CD8-positive, alpha-beta memory T cell (primary cell): Measurements from ENCODE around the gene MTOR. TPM values are rescaled to one million over a fixed set of nuclear protein-coding genes. Genes with fewer than 3 reads are reported as not detected.
A peak's percentile ranks its signal among the peaks of the same experiment; 100 is the strongest.

Source experiments
- CTCF ChIA-PET: fragments of 350-600 bp; sonication (Branson Sonifier 250); formaldehyde crosslinking; loops from one replicate; lab custom pipeline; 2021; ENCODE audit warnings: antibody characterized with exemption; lab: Charles Lee
- POLR2A ChIA-PET: fragments of 350-600 bp; sonication (Branson Sonifier 250); formaldehyde crosslinking; loops from one replicate; lab custom pipeline; 2021; ENCODE audit warnings: antibody characterized with exemption; lab: Charles Lee
- DNase-seq, 5 donors: peaks; one replicate each; pipeline versions ENCODE4 v3.0.0 to v3.0.0-alpha.2; 2020 to 2022; ENCODE audit warnings: mixed read lengths in 1 of 5
- H3K27ac ChIP-seq: one replicate; pipeline ENCODE4 v1.7.0; 2013; ENCODE audit warnings: low read depth, mild to moderate bottlenecking, low read length, moderate library complexity
- H3K27me3 ChIP-seq: 2 replicates; pipeline ENCODE4 v1.7.0; 2013; ENCODE audit warnings: low read length, mild to moderate bottlenecking; ENCODE audit not compliant: insufficient read depth, poor library complexity, severe bottlenecking
- H3K36me3 ChIP-seq: 2 replicates; pipeline ENCODE4 v1.7.0; 2013; ENCODE audit warnings: mild to moderate bottlenecking, low read length, moderate library complexity; ENCODE audit not compliant: insufficient read depth
- H3K4me1 ChIP-seq: 2 replicates; pipeline ENCODE4 v1.7.0; 2013; ENCODE audit warnings: mild to moderate bottlenecking, low read length, moderate library complexity; ENCODE audit not compliant: insufficient read depth
- H3K4me3 ChIP-seq: 2 replicates; pipeline ENCODE4 v1.7.0; 2013; ENCODE audit warnings: mild to moderate bottlenecking, low read length
- H3K9me3 ChIP-seq: 2 replicates; pipeline ENCODE4 v1.7.0; 2013; ENCODE audit warnings: mild to moderate bottlenecking, low read length
- H3K27ac Mint-ChIP-seq, 8 donors: one replicate each; pipeline ENCODE4 v1.8.0; 2020 to 2021; ENCODE audit warnings: mixed read lengths in 8 of 8, mild to moderate bottlenecking in 6 of 8, inconsistent platforms in 3 of 8, moderate library complexity in 3 of 8
- H3K27me3 Mint-ChIP-seq, 2 donors: one replicate each; pipeline ENCODE4 v1.8.0; 2020 to 2021; ENCODE audit warnings: mixed read lengths in 2 of 2, mild to moderate bottlenecking in 1 of 2, moderate library complexity in 1 of 2
- H3K36me3 Mint-ChIP-seq, 3 donors: one replicate each; pipeline ENCODE4 v1.8.0; 2020 to 2021; ENCODE audit warnings: mixed read lengths in 3 of 3, inconsistent platforms in 1 of 3, mild to moderate bottlenecking in 1 of 3
- H3K4me1 Mint-ChIP-seq, 3 donors: one replicate each; pipeline ENCODE4 v1.8.0; 2020 to 2021; ENCODE audit warnings: mixed read lengths in 3 of 3, inconsistent platforms in 1 of 3, mild to moderate bottlenecking in 1 of 3
- H3K4me3 Mint-ChIP-seq, 7 donors: one replicate each; pipeline ENCODE4 v1.8.0; 2020 to 2021; ENCODE audit warnings: mixed read lengths in 7 of 7, mild to moderate bottlenecking in 6 of 7, moderate library complexity in 4 of 7, inconsistent platforms in 2 of 7
- H3K9me3 Mint-ChIP-seq, 5 donors: one replicate each; pipeline ENCODE4 v1.8.0; 2020 to 2022; ENCODE audit warnings: mixed read lengths in 5 of 5, mild to moderate bottlenecking in 3 of 5, moderate library complexity in 2 of 5, inconsistent platforms in 1 of 5
- polyA plus RNA-seq: library from polyadenylated mRNA; unstranded; fragments of 300-500 nt; fragmentation: Illumina TruSeq; gene quantifications from one replicate; pipeline ENCODE4 v1.2.3, GENCODE V29; 2021
- total RNA-seq, 2 experiments: library from RNA; stranded (reverse); gene quantifications; one replicate each; pipeline ENCODE4 v1.2.3, GENCODE V29; 2021

MTOR gene
- total and polyA plus RNA-seq, 3 experiments from 2014 or later, result 8.0 to 55.2 (median 53.9) TPM

DNA sequence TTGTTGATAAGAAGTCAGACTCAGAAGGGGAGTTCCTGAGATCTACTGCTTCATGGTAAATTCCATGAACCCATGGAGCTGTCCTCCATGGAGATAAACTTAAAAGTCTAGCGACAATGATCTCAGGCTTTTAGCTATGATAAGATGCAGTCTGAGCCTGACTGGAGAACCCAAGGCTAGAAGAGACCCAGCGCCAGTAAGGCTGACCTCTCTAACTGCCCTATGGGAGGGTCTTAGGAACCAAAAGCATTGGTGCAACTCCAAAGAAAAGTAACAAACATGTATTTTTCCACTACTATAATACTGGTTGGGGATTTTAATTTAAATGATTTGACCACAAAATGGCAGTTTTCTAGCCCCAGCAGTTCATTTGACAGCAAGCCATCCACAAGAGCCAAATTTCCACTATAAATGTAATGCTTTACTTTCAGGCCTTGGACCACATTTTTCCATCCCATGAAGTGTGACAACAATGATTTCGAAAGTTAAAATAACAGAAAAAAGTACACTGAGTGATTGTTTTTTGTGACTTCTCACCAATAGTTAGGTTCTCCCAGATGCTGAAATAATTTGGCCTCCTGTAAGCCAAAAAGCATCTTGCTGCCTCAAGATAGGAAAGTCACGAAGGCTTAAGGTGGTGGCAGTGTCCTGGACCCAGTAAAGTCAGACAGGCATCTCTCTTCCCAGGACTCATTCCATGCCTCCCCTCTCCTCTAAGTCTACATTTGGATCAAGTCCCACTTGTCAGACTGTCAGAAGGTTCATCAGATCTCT, 119.5 kb downstream of the MTOR start:
- peaks cover 15 to 80% (median 29%) of the 10 kb centered on the region in 3 donors for H3K36me3 Mint-ChIP-seq
- no peaks in the 10 kb centered on the region for H3K9me3 Mint-ChIP-seq
- Histone ChIP-seq H3K4me3 (no peak overlapping the region), H3K4me1 (no peaks in the 10 kb centered on the region), H3K9me3 (no peaks in the 10 kb centered on the region), H3K36me3 (peaks cover 48% of the 10 kb centered on the region), H3K27ac (no peak overlapping the region), H3K27me3 (no peaks in the 10 kb centered on the region)
- H3K27me3 Mint-ChIP-seq, result no peaks in the 10 kb centered on the region
- peaks cover 0 to 2% (median 0%) of the 10 kb centered on the region in 3 donors for H3K4me1 Mint-ChIP-seq
- DNase-seq, result no peak
- peak overlapping the region in 2 of 8 donors; percentile 31 to 71 for H3K27ac Mint-ChIP-seq
- POLR2A ChIA-PET, result no interaction called here
- no peak overlapping the region for H3K4me3 Mint-ChIP-seq
- CTCF ChIA-PET, result no interaction called here

DNA sequence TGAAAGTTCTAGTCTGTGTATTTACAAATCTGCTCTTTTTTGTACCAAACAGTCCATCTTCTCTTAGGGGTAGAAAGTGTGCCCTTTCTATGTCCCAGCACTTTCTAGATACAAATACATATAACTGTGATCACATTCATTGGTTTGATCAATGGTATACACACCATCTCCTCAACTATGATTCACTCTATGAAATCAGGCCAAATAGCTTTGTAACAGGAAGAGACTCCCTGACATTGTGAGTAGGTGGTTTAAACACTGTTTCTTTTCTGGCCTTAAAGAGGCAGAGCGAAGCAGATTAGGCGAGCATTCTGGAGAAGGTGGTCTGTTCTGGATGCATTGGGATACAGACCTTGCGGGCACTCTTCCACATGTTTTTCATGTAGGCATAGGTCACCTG, 123.4 kb downstream of the MTOR start:
- H3K4me3 Mint-ChIP-seq, result no peak overlapping the region
- peaks cover 0 to 2% (median 0%) of the 10 kb centered on the region in 3 donors for H3K4me1 Mint-ChIP-seq
- no peaks in the 10 kb centered on the region for H3K27me3 Mint-ChIP-seq
- peaks cover 9 to 68% (median 15%) of the 10 kb centered on the region in 3 donors for H3K36me3 Mint-ChIP-seq
- Histone ChIP-seq H3K36me3 (peaks cover 35% of the 10 kb centered on the region), H3K27me3 (no peaks in the 10 kb centered on the region), H3K4me3 (no peak overlapping the region), H3K4me1 (no peaks in the 10 kb centered on the region), H3K9me3 (no peaks in the 10 kb centered on the region), H3K27ac (no peak overlapping the region)
- no peaks in the 10 kb centered on the region for H3K9me3 Mint-ChIP-seq
- ChIA-PET CTCF (no interaction called here), POLR2A (interaction anchor here (0.5 kb wide), 1 partner anchor 593 kb away, joined by 3 read pairs; no protein-coding TSS in a partner anchor)
- peak overlapping the region in 2 of 8 donors; percentile 73 to 82 for H3K27ac Mint-ChIP-seq
- DNase-seq, result no peak

DNA sequence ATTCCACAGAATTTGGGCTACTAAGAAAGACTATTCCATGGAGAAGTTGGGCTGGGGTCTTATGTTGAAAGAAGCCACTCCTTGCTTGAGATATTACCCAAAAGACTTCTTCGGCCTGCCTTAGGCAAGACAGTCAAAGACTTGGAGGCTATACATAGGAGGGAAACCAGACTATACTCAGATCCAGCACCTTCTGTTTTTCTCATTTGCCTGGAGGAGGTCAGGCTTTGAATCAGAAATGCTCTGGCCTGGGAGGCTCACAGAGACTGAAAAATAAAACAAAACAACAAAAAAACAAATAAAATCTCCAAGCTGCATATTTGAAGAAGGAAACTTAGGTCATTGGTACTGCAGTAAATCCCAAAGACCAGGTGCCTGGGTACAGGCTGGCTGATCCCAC, 124.3 kb downstream of the MTOR start:
- no peaks in the 10 kb centered on the region for H3K9me3 Mint-ChIP-seq
- Histone ChIP-seq H3K4me1 (no peaks in the 10 kb centered on the region), H3K36me3 (peaks cover 42% of the 10 kb centered on the region), H3K9me3 (no peaks in the 10 kb centered on the region), H3K27ac (no peak overlapping the region), H3K4me3 (no peak overlapping the region), H3K27me3 (no peaks in the 10 kb centered on the region)
- peak overlapping the region in 1 of 8 donors; percentile 58 for H3K27ac Mint-ChIP-seq
- no peaks in the 10 kb centered on the region for H3K27me3 Mint-ChIP-seq
- DNase-seq, result no peak
- H3K4me3 Mint-ChIP-seq, result no peak overlapping the region
- ChIA-PET CTCF (no interaction called here), POLR2A (no interaction called here)
- no peaks in the 10 kb centered on the region for H3K4me1 Mint-ChIP-seq
- H3K36me3 Mint-ChIP-seq, result peaks cover 6 to 68% (median 7%) of the 10 kb centered on the region in 3 donors

DNA sequence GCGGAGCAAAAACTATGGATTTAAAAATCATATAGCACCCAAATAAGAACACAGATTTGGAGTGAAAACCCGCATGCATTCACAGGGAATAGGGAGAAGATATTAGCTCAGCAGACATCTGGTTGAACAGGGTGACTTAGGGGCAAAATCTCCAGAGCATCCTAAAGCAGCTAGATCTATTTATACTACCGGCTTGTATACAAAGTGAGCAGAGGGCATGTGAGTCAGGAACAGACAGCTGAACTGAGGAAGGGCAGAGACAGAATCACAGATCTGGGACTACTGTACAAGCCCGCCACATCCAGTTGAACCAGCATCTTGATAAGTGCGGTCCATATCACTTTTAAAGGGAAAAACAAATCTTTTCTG, 127.5 kb downstream of the MTOR start:
- CTCF ChIA-PET, result interaction anchor here (0.9 kb wide), 1 partner anchor 11 kb away, joined by 3 read pairs; no protein-coding TSS in a partner anchor
- no peaks in the 10 kb centered on the region for H3K9me3 Mint-ChIP-seq
- H3K27me3 Mint-ChIP-seq, result no peaks in the 10 kb centered on the region
- H3K4me3 Mint-ChIP-seq, result no peak overlapping the region
- H3K27ac Mint-ChIP-seq, result no peak overlapping the region
- H3K9me3 ChIP-seq, result no peaks in the 10 kb centered on the region
- no peaks in the 10 kb centered on the region for H3K4me1 ChIP-seq
- peaks cover 67% of the 10 kb centered on the region for H3K36me3 ChIP-seq
- peaks cover 11 to 86% (median 15%) of the 10 kb centered on the region in 3 donors for H3K36me3 Mint-ChIP-seq
- no peak for DNase-seq
- H3K4me3 ChIP-seq, result no peak overlapping the region
- no peak overlapping the region for H3K27ac ChIP-seq
- no peaks in the 10 kb centered on the region for H3K4me1 Mint-ChIP-seq
- POLR2A ChIA-PET, result no interaction called here
- no peaks in the 10 kb centered on the region for H3K27me3 ChIP-seq

DNA sequence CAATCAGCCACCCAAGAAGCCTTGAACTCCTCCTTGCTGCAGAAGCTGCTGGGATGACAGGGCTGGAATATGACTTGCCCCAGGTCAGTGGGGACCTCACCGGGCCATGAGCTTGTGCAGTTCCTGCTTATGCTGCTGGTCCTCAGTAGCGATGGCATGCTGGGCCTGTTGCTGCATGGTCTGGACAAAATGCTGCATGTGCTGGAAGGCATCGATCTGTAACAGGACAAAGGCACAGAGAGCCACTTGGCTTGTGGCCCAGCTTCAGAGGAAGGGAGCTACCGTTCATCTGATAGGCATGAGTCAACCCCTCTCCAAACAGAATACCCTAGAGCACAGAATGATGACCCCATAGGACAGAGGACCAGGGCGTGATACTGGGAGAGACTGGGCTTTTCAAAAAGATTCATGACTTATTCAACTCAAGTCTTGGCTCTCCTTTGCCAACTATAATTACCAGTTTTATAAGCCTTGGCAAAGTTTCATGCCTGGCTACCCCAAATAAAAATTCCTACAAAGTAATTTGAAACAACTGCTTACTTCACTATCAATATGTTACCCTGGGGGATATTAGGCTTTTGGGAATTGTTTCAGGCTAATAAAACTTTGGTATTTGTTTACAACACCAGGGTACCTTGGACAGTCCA, 128.0 kb downstream of the MTOR start:
- Histone ChIP-seq H3K4me3 (no peak overlapping the region), H3K4me1 (no peaks in the 10 kb centered on the region), H3K27me3 (no peaks in the 10 kb centered on the region), H3K27ac (no peak overlapping the region), H3K36me3 (peaks cover 71% of the 10 kb centered on the region), H3K9me3 (no peaks in the 10 kb centered on the region)
- H3K27ac Mint-ChIP-seq, result no peak overlapping the region
- no peaks in the 10 kb centered on the region for H3K27me3 Mint-ChIP-seq
- H3K36me3 Mint-ChIP-seq, result peaks cover 16 to 86% (median 20%) of the 10 kb centered on the region in 3 donors
- no peaks in the 10 kb centered on the region for H3K9me3 Mint-ChIP-seq
- no peak overlapping the region for H3K4me3 Mint-ChIP-seq
- no peaks in the 10 kb centered on the region for H3K4me1 Mint-ChIP-seq
- POLR2A ChIA-PET, result no interaction called here
- DNase-seq, result no peak
- CTCF ChIA-PET, result interaction anchor here (0.9 to 1.5 kb wide), 2 partner anchors 12 to 97 kb away, joined by 3 to 5 read pairs; no protein-coding TSS in a partner anchor

DNA sequence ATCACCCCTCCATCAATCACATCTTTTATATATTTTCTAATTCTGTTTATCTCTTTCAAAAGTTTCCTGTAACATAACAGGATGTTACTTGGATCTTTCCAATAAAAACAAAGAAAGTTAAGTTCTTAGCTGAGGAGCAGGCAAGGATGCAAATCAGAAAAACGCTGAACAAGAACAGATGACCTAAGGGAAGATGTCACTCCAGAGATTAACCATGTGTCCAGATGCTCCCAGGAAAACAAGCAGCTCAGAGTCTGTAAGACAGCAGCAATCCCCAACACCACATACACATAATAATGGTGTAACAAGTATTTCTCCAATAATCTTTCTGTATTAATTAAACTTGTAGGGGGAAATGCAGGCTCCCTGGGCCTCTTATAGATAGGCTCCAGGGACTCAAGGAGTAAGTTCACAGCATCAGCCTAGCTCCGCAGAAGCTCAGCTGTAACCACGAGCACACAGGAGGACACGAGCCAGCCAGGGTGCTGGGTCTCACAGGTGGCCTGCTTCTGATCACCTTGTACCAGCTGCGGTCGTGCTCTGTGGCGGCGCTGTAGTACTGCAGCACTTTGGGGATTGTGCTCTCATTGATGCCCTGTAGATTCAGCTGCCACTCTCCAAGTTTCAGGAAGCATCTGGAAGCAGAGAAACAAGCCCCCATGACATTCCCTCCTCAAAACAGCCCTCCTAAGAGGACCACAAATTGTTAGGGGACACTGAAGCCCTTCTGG, 129.6 kb downstream of the MTOR start:
- no peak for DNase-seq
- no peak overlapping the region for H3K4me3 Mint-ChIP-seq
- peaks cover 72% of the 10 kb centered on the region for H3K36me3 ChIP-seq
- H3K27ac Mint-ChIP-seq, result no peak overlapping the region
- H3K9me3 ChIP-seq, result no peaks in the 10 kb centered on the region
- no peaks in the 10 kb centered on the region for H3K9me3 Mint-ChIP-seq
- no peaks in the 10 kb centered on the region for H3K27me3 ChIP-seq
- CTCF ChIA-PET, result interaction anchor here (1.5 kb wide), 1 partner anchor 95 kb away, joined by 5 read pairs; no protein-coding TSS in a partner anchor
- H3K27ac ChIP-seq, result no peak overlapping the region
- peaks cover 12 to 86% (median 20%) of the 10 kb centered on the region in 3 donors for H3K36me3 Mint-ChIP-seq
- POLR2A ChIA-PET, result no interaction called here
- H3K4me3 ChIP-seq, result no peak overlapping the region
- no peaks in the 10 kb centered on the region for H3K27me3 Mint-ChIP-seq
- H3K4me1 ChIP-seq, result no peaks in the 10 kb centered on the region
- H3K4me1 Mint-ChIP-seq, result no peaks in the 10 kb centered on the region

DNA sequence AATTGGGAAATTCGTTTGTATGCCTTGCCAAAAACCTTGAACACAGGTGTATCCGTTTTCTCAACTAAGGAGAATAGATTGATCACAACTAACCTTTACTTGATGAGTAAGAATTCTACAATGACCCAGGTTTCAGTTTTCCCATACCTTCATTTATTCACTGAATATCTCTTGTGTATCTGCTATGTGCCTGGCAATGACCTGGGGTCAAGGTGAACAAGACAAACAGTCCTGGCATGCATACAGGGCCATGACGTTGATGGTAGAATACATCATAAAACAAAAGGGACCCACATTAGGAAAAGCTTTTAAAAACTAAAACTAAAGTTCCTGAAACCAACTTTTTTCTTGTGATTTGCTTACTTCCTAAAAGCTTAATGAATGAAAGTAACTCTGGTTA, 130.5 kb downstream of the MTOR start:
- DNase-seq, result no peak
- H3K4me3 Mint-ChIP-seq, result no peak overlapping the region
- Histone ChIP-seq H3K27ac (no peak overlapping the region), H3K9me3 (no peaks in the 10 kb centered on the region), H3K4me1 (no peaks in the 10 kb centered on the region), H3K36me3 (peaks cover 74% of the 10 kb centered on the region), H3K27me3 (no peaks in the 10 kb centered on the region), H3K4me3 (no peak overlapping the region)
- ChIA-PET CTCF (no interaction called here), POLR2A (no interaction called here)
- no peak overlapping the region for H3K27ac Mint-ChIP-seq
- no peaks in the 10 kb centered on the region for H3K4me1 Mint-ChIP-seq
- no peaks in the 10 kb centered on the region for H3K27me3 Mint-ChIP-seq
- no peaks in the 10 kb centered on the region for H3K9me3 Mint-ChIP-seq
- H3K36me3 Mint-ChIP-seq, result peaks cover 15 to 89% (median 27%) of the 10 kb centered on the region in 3 donors

DNA sequence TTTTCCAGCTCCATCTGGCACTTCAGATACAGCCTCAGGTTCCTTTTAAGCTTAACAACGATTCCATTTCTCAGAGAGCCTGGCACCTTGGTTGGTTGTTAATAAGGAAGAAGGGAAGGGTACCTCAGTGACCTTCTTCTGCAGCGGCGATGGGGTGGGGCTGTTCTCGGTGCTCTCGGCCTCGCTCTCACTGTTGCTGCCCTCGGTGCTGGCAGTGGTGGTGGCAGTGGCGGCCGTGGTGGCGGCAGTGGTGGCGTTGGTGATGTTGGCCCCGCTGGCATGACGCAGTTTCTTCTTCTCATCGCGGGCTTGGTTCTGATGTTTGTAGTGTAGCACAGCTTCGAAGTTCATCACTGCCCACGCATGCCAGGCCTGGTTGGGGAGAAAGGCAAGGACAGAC, 131.9 kb downstream of the MTOR start:
- POLR2A ChIA-PET, result no interaction called here
- Histone ChIP-seq H3K4me1 (no peaks in the 10 kb centered on the region), H3K36me3 (peaks cover 82% of the 10 kb centered on the region), H3K27me3 (no peaks in the 10 kb centered on the region), H3K4me3 (no peak overlapping the region), H3K9me3 (no peaks in the 10 kb centered on the region), H3K27ac (no peak overlapping the region)
- CTCF ChIA-PET, result no interaction called here
- Mint-ChIP-seq H3K27me3 (no peaks in the 10 kb centered on the region), H3K4me1 (no peaks in the 10 kb centered on the region), H3K36me3 (peaks cover 15 to 97% (median 33%) of the 10 kb centered on the region in 3 donors), H3K9me3 (no peaks in the 10 kb centered on the region), H3K27ac (no peak overlapping the region), H3K4me3 (no peak overlapping the region)
- DNase-seq, result no peak
